Skeletal muscle satellite cell (primary cell): ENCODE results near the gene SGPP2. TPM values are rescaled to one million over a fixed set of nuclear protein-coding genes. Genes with fewer than 3 reads are reported as not detected.

Source experiments
- H3K27me3 ChIP-seq: 2 replicates; pipeline ENCODE4 v1.7.0; 2013; ENCODE audit warnings: low read length; ENCODE audit not compliant: control insufficient read depth, insufficient read depth
- H3K36me3 ChIP-seq: 2 replicates; pipeline ENCODE4 v1.7.0; 2013; ENCODE audit warnings: mild to moderate bottlenecking, control low read depth, low read length; ENCODE audit not compliant: insufficient read depth
- H3K4me1 ChIP-seq: 2 replicates; pipeline ENCODE4 v1.7.0; 2013; ENCODE audit warnings: low read length; ENCODE audit not compliant: control insufficient read depth, insufficient read depth
- H3K4me2 ChIP-seq: 2 replicates; pipeline ENCODE4 v1.7.0; 2013; ENCODE audit warnings: mild to moderate bottlenecking, low read length
- H3K4me3 ChIP-seq: 2 replicates; pipeline ENCODE4 v1.7.0; 2013; ENCODE audit warnings: low read length
- H3K9ac ChIP-seq: 2 replicates; pipeline ENCODE4 v1.7.0; 2013; ENCODE audit warnings: mild to moderate bottlenecking, low read depth, low read length, moderate library complexity
- H3K9me3 ChIP-seq: replicated peaks from 2 replicates; pipeline ENCODE4 v1.7.0; 2013; ENCODE audit warnings: mild to moderate bottlenecking, control low read depth, low read length
- small RNA-seq: library from RNA; depleted of rRNA; stranded (forward); fragments of <200 nt; gene quantifications from one replicate; pipeline ENCODE3, GENCODE V24; 2012

The SGPP2 gene

DNA sequence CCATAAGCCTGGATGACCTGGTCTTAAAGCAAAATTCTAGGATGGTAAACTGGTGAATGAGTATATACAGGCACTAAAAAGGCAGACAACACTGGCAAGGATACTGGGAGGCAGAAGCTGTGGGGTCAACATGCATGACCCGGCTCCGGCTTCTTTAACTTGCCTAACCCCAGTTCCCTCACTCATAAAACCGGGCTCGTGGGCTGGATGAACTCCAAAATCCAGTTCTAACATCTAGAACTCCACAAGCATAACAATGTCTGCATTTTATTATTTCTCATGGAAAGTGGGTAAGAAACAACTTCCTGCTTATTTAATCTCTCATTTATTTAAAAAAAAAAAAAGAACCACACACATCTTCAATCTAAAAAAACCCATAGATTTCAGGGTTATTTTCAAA lies 174.3 kb downstream of the SGPP2 start:
- H3K4me2 ChIP-seq: no peak overlapping the region
- no peak overlapping the region for H3K4me3 ChIP-seq
- no peak overlapping the region for H3K9ac ChIP-seq
- no peaks in the 10 kb centered on the region for H3K9me3 ChIP-seq
- no peaks in the 10 kb centered on the region for H3K27me3 ChIP-seq
- peaks cover 29% of the 10 kb centered on the region for H3K36me3 ChIP-seq
- H3K4me1 ChIP-seq: peaks cover 14% of the 10 kb centered on the region

DNA sequence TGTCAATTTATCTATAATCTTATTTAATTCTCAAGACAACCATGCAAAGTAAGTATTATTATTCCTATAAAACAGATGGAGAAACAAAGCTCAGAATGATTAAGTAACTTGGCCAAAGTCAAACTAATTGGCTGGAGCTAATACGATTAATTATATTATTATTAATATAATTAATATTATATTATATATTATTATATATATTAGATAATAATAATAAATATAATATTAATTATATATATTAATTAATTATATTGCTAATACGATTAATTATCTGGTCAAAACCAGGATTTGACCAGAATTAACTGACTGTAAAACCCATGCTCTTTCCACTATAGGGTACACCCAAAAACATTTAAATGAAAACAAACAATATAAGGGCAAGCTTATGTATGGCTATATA lies 179.2 kb downstream of the SGPP2 start:
- Histone ChIP-seq H3K36me3 (peaks cover 13% of the 10 kb centered on the region), H3K4me1 (peaks cover 2% of the 10 kb centered on the region), H3K27me3 (no peaks in the 10 kb centered on the region), H3K9me3 (no peaks in the 10 kb centered on the region), H3K9ac (no peak overlapping the region), H3K4me2 (no peak overlapping the region), H3K4me3 (no peak overlapping the region)

DNA sequence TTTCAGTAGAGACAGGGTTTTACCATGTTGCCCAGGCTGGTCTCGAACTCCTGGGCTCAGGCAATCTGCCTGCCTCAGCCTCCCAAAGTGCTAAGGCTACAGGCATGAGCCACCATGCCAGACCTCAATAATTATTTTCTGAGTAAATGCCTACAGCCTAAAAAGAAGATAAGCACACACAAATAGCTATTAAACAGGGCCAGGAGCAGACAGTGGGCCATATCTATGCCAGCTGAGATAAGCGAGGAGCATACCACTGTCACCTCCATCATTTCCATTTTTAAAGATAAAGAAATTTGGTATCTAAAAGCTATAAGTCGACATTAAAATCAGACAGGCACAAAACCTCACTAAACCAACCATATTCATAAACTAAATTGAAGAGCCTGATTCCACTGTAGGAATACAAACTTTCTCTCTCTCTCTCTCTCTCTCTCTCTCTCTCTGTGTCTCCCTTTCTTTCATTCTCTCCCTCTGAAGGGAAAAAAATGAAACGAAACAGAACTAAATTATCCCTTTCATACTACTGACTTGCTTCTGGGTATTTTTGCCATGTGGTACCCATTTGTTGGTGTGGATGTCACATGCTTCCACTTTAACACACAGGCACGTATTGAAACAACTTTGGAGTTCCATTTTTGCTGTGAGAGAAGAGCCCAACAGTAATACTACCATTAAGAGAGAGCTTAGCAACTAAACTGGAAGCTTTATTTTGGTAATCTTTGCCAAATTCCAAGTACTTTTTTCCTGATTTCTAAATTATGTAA lies 180.6 kb downstream of the SGPP2 start:
- Histone ChIP-seq H3K36me3 (peaks cover 3% of the 10 kb centered on the region), H3K27me3 (no peaks in the 10 kb centered on the region), H3K4me3 (no peak overlapping the region), H3K9me3 (no peaks in the 10 kb centered on the region), H3K4me1 (peaks cover 6% of the 10 kb centered on the region), H3K4me2 (no peak overlapping the region), H3K9ac (no peak overlapping the region)

DNA sequence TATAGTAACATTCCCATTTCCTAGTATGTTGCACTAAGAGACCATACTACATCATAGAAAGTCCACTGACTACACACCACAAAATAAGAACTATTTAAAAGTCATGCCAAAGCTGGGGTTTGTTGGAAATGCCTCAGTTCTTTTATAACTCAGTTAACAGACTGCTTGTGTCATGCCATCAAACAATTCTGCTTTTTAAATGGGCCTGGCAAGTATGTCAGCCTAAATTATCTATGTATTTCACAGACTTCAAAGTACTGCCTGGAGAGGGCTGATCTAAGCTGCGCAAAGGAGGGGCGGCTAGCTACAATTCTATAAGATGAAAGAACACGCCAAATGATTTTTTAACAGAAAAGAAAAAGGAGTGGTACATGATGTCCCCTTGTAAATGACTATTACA lies 182.0 kb downstream of the SGPP2 start:
- Histone ChIP-seq H3K36me3 (peaks cover 9% of the 10 kb centered on the region), H3K4me2 (no peak overlapping the region), H3K27me3 (no peaks in the 10 kb centered on the region), H3K9me3 (no peaks in the 10 kb centered on the region), H3K4me3 (no peak overlapping the region), H3K9ac (no peak overlapping the region), H3K4me1 (peaks cover 6% of the 10 kb centered on the region)

DNA sequence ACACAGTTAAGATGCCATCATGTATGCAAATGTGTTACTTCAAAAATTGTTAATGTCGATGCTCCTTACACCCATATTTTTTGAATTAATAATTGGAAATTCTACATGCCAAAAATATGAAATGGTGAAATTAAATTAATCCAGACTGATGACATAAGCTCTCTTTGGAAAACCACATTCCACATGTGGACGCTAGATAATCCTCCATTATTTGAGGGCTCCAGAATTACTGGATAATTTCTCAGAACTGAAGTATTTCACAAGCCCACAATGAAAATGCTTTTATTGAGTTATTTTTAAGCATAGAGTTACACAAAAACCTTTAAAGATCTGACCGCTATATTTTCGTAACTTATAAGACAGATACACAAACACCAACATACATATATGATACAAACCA lies 183.7 kb downstream of the SGPP2 start:
- Histone ChIP-seq H3K36me3 (peaks cover 26% of the 10 kb centered on the region), H3K9me3 (no peaks in the 10 kb centered on the region), H3K4me1 (peaks cover 6% of the 10 kb centered on the region), H3K9ac (no peak overlapping the region), H3K4me3 (no peak overlapping the region), H3K4me2 (no peak overlapping the region), H3K27me3 (no peaks in the 10 kb centered on the region)

DNA sequence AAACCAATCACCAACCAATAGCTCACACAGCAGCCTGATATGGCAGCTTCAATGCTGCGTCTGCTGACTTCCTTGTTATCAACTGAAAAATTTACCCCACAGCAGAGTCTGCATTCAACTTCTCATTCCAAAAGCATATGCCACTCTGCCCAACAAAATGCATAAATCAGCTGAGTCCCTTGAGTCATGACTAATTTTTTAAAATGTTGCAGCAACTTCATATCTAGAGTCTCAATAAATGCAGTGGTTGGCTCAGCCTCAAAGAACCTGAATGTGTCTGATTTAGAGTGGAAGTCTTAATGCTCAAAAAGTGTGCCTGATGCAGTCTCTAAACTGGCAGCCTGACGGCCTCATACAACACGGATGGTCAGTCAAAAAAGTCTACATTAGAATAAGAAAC lies 185.0 kb downstream of the SGPP2 start:
- Histone ChIP-seq H3K9me3 (no peaks in the 10 kb centered on the region), H3K4me3 (no peak overlapping the region), H3K9ac (no peak overlapping the region), H3K4me2 (no peak overlapping the region), H3K27me3 (no peaks in the 10 kb centered on the region), H3K4me1 (peaks cover 6% of the 10 kb centered on the region), H3K36me3 (peaks cover 27% of the 10 kb centered on the region)

Small RNA genes lying within 50 kb of the gene (small RNA-seq; reads per million reads assigned to genes)
- not detected for gene RF00019
- gene RNU6-619P: not detected
